Uterus (tissue), 2 donors: ENCODE data around the gene RNF26.

Experiments
- POLR2A ChIP-seq, 2 donors: fragments of 450-650 bp; IDR thresholded peaks; one replicate each; pipeline ENCODE4 v1.6.1; 2016; ENCODE audit warnings: antibody characterized with exemption in 2 of 2, mild to moderate bottlenecking in 1 of 2, moderate library complexity in 1 of 2
- TF ChIP-seq, protein P1 (sequence below), 4 experiments: fragments of 200-600 bp in 2 of 4; fragments of 450-650 bp in 2 of 4; sonication (generic) in 2 of 4; IDR thresholded peaks; one replicate each; pipeline ENCODE4 v1.5.1; 2016 to 2019; ENCODE audit warnings: antibody characterized with exemption in 4 of 4, mild to moderate bottlenecking in 2 of 4, moderate library complexity in 1 of 4

DNA sequence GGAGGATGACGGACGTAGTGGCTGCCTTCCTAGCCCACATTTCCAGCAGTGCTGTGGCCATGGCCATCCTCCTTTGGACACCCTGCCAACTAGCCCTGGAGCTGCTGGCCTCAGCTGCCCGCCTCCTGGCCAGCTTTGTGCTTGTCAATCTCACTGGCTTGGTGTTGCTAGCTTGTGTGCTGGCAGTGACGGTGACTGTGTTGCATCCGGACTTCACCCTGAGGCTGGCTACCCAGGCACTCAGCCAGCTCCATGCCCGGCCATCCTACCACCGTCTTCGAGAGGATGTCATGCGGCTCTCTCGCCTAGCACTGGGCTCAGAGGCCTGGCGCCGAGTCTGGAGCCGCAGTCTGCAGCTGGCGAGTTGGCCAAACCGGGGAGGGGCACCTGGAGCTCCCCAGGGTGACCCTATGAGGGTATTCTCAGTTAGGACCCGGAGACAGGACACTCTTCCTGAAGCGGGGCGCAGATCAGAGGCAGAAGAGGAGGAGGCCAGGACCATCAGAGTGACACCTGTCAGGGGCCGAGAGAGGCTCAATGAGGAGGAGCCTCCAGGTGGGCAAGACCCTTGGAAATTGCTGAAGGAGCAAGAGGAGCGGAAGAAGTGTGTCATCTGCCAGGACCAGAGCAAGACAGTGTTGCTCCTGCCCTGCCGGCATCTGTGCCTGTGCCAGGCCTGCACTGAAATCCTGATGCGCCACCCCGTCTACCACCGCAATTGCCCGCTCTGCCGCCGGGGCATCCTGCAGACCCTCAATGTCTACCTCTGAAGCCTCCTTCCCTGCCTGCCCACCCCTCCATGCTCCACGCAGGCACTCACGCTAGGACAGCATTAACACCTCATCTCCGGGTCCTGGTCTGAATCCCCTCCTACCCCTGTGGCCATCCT is 1.6 kb downstream of the RNF26 start:
- no peak for TF ChIP-seq POLR2A (IDR thresholded peaks at IDR 0.05)
- TF ChIP-seq, protein P1, sequence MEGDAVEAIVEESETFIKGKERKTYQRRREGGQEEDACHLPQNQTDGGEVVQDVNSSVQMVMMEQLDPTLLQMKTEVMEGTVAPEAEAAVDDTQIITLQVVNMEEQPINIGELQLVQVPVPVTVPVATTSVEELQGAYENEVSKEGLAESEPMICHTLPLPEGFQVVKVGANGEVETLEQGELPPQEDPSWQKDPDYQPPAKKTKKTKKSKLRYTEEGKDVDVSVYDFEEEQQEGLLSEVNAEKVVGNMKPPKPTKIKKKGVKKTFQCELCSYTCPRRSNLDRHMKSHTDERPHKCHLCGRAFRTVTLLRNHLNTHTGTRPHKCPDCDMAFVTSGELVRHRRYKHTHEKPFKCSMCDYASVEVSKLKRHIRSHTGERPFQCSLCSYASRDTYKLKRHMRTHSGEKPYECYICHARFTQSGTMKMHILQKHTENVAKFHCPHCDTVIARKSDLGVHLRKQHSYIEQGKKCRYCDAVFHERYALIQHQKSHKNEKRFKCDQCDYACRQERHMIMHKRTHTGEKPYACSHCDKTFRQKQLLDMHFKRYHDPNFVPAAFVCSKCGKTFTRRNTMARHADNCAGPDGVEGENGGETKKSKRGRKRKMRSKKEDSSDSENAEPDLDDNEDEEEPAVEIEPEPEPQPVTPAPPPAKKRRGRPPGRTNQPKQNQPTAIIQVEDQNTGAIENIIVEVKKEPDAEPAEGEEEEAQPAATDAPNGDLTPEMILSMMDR (IDR thresholded peaks at IDR 0.05): no peak
